ENCODE measurements around the gene DCAF7. TPM values are rescaled to one million over a fixed set of nuclear protein-coding genes. Genes with fewer than 3 reads are reported as not detected.

The DCAF7 gene
- polyA plus RNA-seq, 1 of the 3 experiments (the other 2 are of a cell fraction): 63.5 TPM

DNA sequence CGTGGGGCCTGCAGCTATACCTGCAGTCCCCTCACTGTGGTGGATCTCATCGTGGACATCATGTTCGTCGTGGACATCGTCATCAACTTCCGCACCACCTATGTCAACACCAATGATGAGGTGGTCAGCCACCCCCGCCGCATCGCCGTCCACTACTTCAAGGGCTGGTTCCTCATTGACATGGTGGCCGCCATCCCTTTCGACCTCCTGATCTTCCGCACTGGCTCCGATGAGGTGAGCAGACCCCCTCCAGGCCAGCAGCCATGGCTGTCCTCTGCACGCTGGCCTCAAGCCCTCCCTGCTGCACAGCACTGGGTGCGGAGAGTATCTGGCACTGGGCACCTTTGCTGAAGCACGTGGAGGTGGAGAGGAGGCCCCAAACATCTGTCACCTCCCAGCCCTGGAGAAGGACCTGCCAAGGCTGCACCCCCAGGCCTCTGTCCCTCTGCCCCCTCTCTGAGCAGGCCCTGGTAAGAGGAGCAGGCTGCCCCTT lies 16.2 kb upstream of the DCAF7 start:
- Histone ChIP-seq H3K79me2 (ENCODE audit: insufficient read depth) (no peaks in the 10 kb centered on the region), H3K27me3 (ENCODE audit: insufficient read depth) (peaks cover 15% of the 10 kb centered on the region; the same call in 1 of the 2 replicates), H3K4me1 (ENCODE audit: control insufficient read depth in 1 of 2, insufficient read depth in 2 of 2, low read depth in 1 of 2, low read length in 1 of 2) (peaks cover 0 to 30% of the 10 kb centered on the region in 2 experiments; a peak in 1 of 4 replicates), H3K27ac (ENCODE audit: low read depth in 2 of 2, low read length in 1 of 2) (no peak overlapping the region), H3K4me2 (no peak overlapping the region), H3K9ac (no peak overlapping the region), H3F3A (replicated peaks; ENCODE audit: insufficient read depth) (no peaks in the 10 kb centered on the region), H3K9me2 (no peaks in the 10 kb centered on the region), H3K9me3 (no peaks in the 10 kb centered on the region), H2AFZ (ENCODE audit: low read depth) (no peak overlapping the region), H3K4me3 (ENCODE audit: low read depth in 2 of 2, low read length in 1 of 2) (no peak overlapping the region), H3K36me3 (replicated peaks in 1 of 2; ENCODE audit: control insufficient read depth in 1 of 2, insufficient read depth in 2 of 2, low read length in 1 of 2) (no peaks in the 10 kb centered on the region), H4K20me1 (ENCODE audit: insufficient read depth) (no peaks in the 10 kb centered on the region)
- CTCF ChIA-PET: interaction anchor here (0.6 to 1.2 kb wide), 5 partner anchors 9 to 773 kb away, joined by 3 to 5 read pairs (median 3); no protein-coding TSS in a partner anchor
- POLR2A ChIA-PET: no interaction called here
- 77% methylated on average over 17 of the region's 17 CpGs for WGBS (ENCODE audit: low lambda C conversion rate)
- no peak for DNase-seq
- TF ChIP-seq FOXJ3 (CRISPR knock-in tag; IDR thresholded peaks at IDR 0.05): no peak
- no peak for TF ChIP-seq SMC3 (IDR thresholded peaks at IDR 0.05; ENCODE audit: low read depth, low read length)
- TF ChIP-seq, protein P1, sequence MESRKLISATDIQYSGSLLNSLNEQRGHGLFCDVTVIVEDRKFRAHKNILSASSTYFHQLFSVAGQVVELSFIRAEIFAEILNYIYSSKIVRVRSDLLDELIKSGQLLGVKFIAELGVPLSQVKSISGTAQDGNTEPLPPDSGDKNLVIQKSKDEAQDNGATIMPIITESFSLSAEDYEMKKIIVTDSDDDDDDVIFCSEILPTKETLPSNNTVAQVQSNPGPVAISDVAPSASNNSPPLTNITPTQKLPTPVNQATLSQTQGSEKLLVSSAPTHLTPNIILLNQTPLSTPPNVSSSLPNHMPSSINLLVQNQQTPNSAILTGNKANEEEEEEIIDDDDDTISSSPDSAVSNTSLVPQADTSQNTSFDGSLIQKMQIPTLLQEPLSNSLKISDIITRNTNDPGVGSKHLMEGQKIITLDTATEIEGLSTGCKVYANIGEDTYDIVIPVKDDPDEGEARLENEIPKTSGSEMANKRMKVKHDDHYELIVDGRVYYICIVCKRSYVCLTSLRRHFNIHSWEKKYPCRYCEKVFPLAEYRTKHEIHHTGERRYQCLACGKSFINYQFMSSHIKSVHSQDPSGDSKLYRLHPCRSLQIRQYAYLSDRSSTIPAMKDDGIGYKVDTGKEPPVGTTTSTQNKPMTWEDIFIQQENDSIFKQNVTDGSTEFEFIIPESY (IDR thresholded peaks at IDR 0.05; ENCODE audit: borderline replicate concordance, low read depth): no peak
- TF ChIP-seq, protein P2, sequence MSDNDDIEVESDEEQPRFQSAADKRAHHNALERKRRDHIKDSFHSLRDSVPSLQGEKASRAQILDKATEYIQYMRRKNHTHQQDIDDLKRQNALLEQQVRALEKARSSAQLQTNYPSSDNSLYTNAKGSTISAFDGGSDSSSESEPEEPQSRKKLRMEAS (IDR thresholded peaks at IDR 0.05; ENCODE audit: low read depth): no peak
- TF ChIP-seq, protein P3, sequence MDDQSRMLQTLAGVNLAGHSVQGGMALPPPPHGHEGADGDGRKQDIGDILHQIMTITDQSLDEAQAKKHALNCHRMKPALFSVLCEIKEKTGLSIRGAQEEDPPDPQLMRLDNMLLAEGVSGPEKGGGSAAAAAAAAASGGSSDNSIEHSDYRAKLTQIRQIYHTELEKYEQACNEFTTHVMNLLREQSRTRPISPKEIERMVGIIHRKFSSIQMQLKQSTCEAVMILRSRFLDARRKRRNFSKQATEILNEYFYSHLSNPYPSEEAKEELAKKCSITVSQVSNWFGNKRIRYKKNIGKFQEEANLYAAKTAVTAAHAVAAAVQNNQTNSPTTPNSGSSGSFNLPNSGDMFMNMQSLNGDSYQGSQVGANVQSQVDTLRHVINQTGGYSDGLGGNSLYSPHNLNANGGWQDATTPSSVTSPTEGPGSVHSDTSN (IDR thresholded peaks at IDR 0.05): no peak
- no peak for TF ChIP-seq POLR2AphosphoS5 (IDR thresholded peaks at IDR 0.05; ENCODE audit: low read depth, low read length)
- TF ChIP-seq TEAD4 (IDR thresholded peaks at IDR 0.05; ENCODE audit: borderline replicate concordance, insufficient read depth): no peak
- no peak for TF ChIP-seq RAD21 (IDR thresholded peaks at IDR 0.05; ENCODE audit: low read length)
- no peak for TF ChIP-seq GABPA (IDR thresholded peaks at IDR 0.05; ENCODE audit: low read depth)
- no peak for TF ChIP-seq RCOR1 (IDR thresholded peaks at IDR 0.05; ENCODE audit: low read length)
- no peak for TF ChIP-seq NRF1 (IDR thresholded peaks at IDR 0.05; ENCODE audit: low read depth, low read length)
- no peak for TF ChIP-seq TCF12 (IDR thresholded peaks at IDR 0.05)
- TF ChIP-seq, protein P4, sequence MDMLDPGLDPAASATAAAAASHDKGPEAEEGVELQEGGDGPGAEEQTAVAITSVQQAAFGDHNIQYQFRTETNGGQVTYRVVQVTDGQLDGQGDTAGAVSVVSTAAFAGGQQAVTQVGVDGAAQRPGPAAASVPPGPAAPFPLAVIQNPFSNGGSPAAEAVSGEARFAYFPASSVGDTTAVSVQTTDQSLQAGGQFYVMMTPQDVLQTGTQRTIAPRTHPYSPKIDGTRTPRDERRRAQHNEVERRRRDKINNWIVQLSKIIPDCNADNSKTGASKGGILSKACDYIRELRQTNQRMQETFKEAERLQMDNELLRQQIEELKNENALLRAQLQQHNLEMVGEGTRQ (IDR thresholded peaks at IDR 0.05; ENCODE audit: borderline replicate concordance, low read depth, low read length): no peak

Measured in SK-N-SH (cell line).